Stimulated activated CD4-positive, alpha-beta T cell treated with anti-CD3 and anti-CD28 coated beads, Interleukin-15, amount 100 ng/mL, for 24 hours (primary cell): Measurements from ENCODE around the gene MKNK1.

Experiments used
- DNase-seq: peaks from one replicate; pipeline ENCODE4 v3.0.0-alpha.2; 2020

MKNK1 gene

DNA sequence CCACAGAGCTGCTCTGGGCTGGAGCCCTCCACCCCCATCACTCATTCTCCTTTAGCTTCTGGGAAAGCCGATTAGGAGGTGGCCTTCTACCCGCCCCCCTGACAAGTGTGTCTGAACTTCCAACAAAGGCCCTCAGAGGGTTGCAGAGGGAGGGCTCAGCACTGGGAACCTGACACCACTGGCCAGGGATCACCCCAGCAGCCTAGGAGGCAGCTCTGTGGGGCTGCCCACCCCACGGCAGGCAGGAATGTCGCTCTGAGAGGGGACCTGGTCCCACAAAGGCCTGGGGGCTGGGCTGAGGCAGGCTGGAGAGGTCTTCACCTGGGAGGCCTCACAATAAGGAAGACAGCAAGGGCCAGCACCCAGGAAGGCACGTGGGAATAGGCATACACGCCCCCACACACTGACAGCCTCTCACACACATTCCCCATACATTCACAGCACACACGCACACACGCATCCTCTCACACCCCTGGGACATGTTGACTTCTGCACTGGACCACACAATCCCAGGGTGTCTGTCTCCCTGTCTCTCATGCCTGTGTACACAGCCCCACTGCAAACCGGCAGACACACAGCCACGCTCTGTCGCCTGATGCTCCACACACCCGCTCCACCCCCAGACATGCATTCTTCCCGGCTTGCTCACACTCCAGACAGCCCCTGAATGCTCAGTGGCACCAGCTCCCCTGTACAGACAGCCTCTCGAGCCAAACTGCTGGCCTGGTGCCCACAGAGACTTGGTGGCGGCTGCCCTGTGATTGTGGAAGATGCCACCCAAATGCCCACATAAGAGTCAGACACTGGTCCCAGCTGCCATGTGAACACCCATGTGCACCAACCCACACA is 83.8 kb downstream of the MKNK1 start:
- DNase-seq: no peak

- no peak for DNase-seq
Observed at GRCh38 chr1:46519209-46519608, 84.9 kb downstream of the MKNK1 start.

GRCh38 chr1:46517932-46518498 is 86.1 kb downstream of the MKNK1 start:
- DNase-seq: no peak

DNA sequence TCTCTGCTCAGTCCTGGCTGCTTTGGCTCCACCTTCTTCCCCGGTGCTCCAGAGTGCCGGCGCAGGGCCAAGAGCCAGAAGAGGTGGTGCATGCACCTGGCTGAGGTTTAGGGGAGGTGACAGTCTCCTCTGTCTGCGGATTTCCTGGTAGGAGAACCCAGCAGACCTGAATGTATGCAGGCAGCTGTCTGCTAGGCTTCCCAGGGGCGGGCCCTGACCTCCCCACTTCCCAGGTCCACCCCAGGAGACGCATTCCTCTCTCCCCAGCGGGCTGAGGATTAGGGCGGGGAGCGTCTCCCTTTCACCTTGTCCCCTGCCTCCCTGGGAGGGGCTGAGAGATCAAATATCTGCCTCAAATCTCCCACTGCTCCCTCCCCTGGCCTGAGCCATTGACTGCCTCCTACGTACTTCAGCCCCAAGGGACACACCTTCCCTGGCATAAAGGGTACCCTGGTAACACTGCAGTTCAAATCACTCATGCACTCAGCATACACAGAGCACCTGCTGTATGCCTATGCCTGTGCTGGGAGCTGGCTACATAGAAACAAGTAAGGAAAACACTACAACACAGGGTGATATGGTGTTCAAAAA is 87.0 kb downstream of the MKNK1 start:
- no peak for DNase-seq

DNA sequence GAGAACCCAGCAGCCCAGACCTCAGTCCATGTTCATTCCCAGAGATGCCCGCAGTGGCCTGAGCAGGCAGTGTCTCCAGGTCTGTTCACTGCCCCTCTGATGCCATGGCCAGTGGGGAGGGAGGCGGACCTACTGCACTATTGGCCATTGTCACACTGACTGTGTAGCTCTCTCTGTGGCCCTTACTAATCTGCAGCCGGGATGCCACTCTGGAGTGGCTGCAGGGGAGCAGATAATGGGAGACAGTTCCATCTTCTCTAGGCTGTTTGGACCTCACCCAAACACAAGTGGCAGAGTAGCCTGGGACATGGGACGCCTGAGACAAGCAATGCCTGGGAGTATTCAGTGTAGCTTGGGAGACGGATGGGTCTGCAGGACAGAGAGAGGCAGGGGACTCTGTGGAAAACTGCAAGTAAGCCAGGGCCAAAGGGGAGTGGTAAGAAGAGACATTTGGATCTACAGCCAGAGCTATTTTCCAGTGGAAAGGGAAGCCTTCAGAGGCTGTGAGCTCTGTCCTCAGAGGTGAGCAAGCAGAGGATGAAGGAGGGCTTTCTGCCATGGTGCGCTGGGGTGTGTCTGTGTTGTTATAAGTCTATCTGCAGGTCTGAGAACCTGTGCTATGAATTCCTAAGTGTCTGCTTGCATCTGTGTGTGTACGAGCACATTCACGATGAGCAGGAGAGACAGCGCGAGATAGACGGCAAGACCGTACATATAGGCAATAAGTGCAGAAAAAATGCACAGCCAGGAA is 87.7 kb downstream of the MKNK1 start:
- no peak for DNase-seq

- DNase-seq: no peak
Observed at GRCh38 chr1:46515576-46515975, 88.5 kb downstream of the MKNK1 start.

DNA sequence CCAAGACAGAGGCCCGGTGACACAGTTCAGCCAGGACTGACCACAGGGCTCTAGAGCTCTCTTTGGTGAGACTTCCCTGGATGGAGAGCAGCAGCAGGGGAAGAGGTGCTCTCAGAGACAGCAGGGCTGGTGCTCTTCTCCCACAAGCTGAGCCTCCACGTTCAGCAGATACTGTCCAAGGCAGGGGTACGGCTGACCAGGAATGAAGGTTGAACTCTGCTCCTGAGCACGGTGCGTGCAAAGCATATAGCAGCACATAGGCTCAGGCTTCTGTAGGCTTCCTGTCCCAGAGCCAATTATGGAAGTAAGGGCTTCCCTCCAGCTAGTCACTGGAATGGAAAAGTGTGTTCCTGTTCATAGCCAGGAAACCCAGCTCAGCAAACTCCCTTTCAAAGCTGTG is 90.5 kb downstream of the MKNK1 start:
- no peak for DNase-seq

DNA sequence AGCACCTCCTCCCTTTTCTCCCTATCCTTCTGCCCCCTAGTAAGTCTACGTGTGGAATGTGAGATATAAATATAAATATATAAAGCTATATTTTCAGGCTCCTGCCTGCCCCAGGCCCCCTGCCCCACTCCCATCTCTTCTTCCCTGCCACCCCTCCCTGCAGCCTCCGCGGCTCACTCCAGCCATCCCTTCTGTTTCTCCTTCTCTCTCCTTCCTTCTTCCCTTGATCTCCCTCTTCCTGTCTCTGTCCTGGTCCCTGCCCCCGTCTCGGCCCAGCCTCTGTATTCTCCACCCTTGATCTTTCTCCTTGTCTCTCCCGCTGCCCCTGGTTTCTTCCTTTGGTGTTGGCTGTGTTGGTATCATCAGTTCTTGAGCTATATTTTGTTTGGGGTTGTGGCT is 91.3 kb downstream of the MKNK1 start:
- no peak for DNase-seq

GRCh38 chr1:46512135-46512791 is 91.8 kb downstream of the MKNK1 start:
- DNase-seq: no peak

DNA sequence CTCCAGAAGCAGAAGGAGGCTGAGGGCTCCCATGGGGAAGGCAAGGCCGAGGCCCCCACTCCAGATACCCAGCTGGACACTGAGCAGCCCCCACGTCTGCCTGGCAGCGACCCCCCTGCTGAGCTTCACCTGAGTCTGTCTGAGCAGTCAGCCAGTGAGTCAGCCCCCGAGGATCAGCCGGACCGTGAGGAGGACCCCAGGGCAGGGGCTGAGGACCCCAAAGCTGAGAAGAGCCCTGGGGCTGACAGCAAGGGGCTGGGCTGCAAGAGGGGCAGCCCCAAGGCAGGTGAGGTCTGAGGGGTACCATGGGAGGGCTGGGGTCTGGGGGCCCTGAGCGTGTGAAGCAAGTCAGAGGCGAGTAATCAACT is 93.1 kb downstream of the MKNK1 start:
- no peak for DNase-seq

DNA sequence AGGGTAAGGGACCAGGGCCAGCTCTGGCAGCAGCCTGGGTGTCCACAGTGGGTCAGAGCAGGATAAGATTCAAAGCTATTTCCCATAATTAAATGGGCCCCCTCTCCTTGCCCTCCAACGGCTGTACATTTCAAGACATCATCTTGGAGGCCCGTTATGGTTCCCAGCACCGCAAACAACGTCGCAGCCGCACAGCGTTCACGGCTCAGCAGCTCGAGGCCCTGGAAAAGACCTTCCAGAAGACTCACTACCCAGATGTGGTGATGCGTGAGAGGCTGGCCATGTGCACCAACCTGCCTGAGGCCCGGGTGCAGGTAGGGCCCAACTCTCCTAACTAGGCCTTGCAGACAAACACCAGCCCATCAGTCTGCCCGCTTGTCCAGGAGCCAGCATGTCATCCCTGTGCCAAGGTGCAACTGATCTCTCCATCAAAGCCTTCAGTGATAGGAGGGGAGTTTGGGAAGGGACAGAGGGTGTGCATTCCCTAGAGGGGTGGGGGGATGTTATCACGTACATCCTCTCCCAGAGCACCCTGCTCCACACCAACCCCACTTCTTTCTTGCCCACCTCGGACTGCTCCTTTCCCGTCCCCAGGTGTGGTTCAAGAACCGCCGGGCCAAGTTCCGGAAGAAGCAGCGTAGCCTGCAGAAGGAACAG is 93.6 kb downstream of the MKNK1 start:
- DNase-seq: no peak

GRCh38 chr1:46508757-46509156 is 95.3 kb downstream of the MKNK1 start:
- DNase-seq: no peak
